ENCODE measurements around the gene PTX3.

GRCh38 chr3:157479464-157480243, 43.0 kb downstream of the PTX3 start:
- TF ChIP-seq, protein P1, sequence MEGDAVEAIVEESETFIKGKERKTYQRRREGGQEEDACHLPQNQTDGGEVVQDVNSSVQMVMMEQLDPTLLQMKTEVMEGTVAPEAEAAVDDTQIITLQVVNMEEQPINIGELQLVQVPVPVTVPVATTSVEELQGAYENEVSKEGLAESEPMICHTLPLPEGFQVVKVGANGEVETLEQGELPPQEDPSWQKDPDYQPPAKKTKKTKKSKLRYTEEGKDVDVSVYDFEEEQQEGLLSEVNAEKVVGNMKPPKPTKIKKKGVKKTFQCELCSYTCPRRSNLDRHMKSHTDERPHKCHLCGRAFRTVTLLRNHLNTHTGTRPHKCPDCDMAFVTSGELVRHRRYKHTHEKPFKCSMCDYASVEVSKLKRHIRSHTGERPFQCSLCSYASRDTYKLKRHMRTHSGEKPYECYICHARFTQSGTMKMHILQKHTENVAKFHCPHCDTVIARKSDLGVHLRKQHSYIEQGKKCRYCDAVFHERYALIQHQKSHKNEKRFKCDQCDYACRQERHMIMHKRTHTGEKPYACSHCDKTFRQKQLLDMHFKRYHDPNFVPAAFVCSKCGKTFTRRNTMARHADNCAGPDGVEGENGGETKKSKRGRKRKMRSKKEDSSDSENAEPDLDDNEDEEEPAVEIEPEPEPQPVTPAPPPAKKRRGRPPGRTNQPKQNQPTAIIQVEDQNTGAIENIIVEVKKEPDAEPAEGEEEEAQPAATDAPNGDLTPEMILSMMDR (conservative IDR thresholded peaks at IDR 0.05; ENCODE audit: low read length): no peak
- no peak for TF ChIP-seq EZH2phosphoT487 (IDR thresholded peaks at IDR 0.05; ENCODE audit: borderline replicate concordance, low read depth, low read length)
